ENCODE data around the gene REN.

The REN gene

GRCh38 chr1:204126386-204126785 is 39.8 kb downstream of the REN start:
- Histone ChIP-seq H3K4me1 (peaks cover 4 to 57% (median 32%) of the 10 kb centered on the region in 4 donors), H3K27me3 (no peaks in the 10 kb centered on the region), H3K36me3 (peaks cover 43 to 56% (median 54%) of the 10 kb centered on the region in 3 donors), H3K9me3 (no peaks in the 10 kb centered on the region), H3K27ac (peak overlapping the region; percentile 63 to 64), H3K4me3 (no peak overlapping the region)
- TF ChIP-seq CTCF (IDR thresholded peaks at IDR 0.05): no peak
- intact Hi-C loops (cut with DNase I; ENCODE audit: low total_unique reads): no loop called here
- no peak for DNase-seq

GRCh38 chr1:204125759-204126351 is 40.3 kb downstream of the REN start:
- Histone ChIP-seq H3K9me3 (no peaks in the 10 kb centered on the region), H3K36me3 (peaks cover 48 to 60% (median 59%) of the 10 kb centered on the region in 3 donors), H3K27me3 (no peaks in the 10 kb centered on the region), H3K4me1 (peaks cover 0 to 52% (median 27%) of the 10 kb centered on the region in 4 donors), H3K27ac (peak overlapping the region; percentile 63 to 64), H3K4me3 (no peak overlapping the region)
- DNase-seq: no peak
- intact Hi-C loops (cut with DNase I; ENCODE audit: low total_unique reads): no loop called here
- TF ChIP-seq CTCF (IDR thresholded peaks at IDR 0.05): no peak

GRCh38 chr1:204124639-204125038 is 41.5 kb downstream of the REN start:
- peaks cover 58 to 71% (median 70%) of the 10 kb centered on the region in 3 donors for H3K36me3 ChIP-seq
- H3K4me3 ChIP-seq: no peak overlapping the region
- H3K27me3 ChIP-seq: no peaks in the 10 kb centered on the region
- no peak for TF ChIP-seq CTCF (IDR thresholded peaks at IDR 0.05)
- peak overlapping the region in 1 of 2 donors; percentile 14 for H3K27ac ChIP-seq
- intact Hi-C loops (cut with DNase I; ENCODE audit: low total_unique reads): no loop called here
- H3K4me1 ChIP-seq: peaks cover 0 to 41% (median 21%) of the 10 kb centered on the region in 4 donors
- no peak for DNase-seq
- H3K9me3 ChIP-seq: no peaks in the 10 kb centered on the region

- no peak for DNase-seq
- intact Hi-C loops (cut with DNase I; ENCODE audit: low total_unique reads): no loop called here
- H3K36me3 ChIP-seq: peaks cover 71 to 84% (median 82%) of the 10 kb centered on the region in 3 donors
Observed at GRCh38 chr1:204123376-204123775, 42.8 kb downstream of the REN start.

GRCh38 chr1:204121840-204122555 is 44.1 kb downstream of the REN start:
- no peak overlapping the region for H3K27ac ChIP-seq
- no peaks in the 10 kb centered on the region for H3K27me3 ChIP-seq
- DNase-seq: no peak
- H3K4me1 ChIP-seq: peaks cover 0 to 15% (median 6%) of the 10 kb centered on the region in 4 donors
- no peak for TF ChIP-seq CTCF (IDR thresholded peaks at IDR 0.05)
- H3K36me3 ChIP-seq: peaks cover 84 to 98% (median 96%) of the 10 kb centered on the region in 3 donors
- H3K9me3 ChIP-seq: no peaks in the 10 kb centered on the region
- no peak overlapping the region for H3K4me3 ChIP-seq
- intact Hi-C loops (cut with DNase I; ENCODE audit: low total_unique reads): no loop called here

More at GRCh38 chr1:204123376-204123775, 42.8 kb downstream of the REN start:
- Histone ChIP-seq H3K9me3 (no peaks in the 10 kb centered on the region), H3K27me3 (no peaks in the 10 kb centered on the region), H3K4me3 (no peak overlapping the region), H3K4me1 (peaks cover 0 to 29% (median 15%) of the 10 kb centered on the region in 4 donors), H3K27ac (peak overlapping the region in 1 of 2 donors; percentile 11)
- peak; percentile 15 to 26 for TF ChIP-seq CTCF (IDR thresholded peaks at IDR 0.05)
